Measurements from ENCODE around the gene KLHDC7B.
A peak's percentile ranks its signal among the peaks of the same experiment; 100 is the strongest.

KLHDC7B gene

DNA sequence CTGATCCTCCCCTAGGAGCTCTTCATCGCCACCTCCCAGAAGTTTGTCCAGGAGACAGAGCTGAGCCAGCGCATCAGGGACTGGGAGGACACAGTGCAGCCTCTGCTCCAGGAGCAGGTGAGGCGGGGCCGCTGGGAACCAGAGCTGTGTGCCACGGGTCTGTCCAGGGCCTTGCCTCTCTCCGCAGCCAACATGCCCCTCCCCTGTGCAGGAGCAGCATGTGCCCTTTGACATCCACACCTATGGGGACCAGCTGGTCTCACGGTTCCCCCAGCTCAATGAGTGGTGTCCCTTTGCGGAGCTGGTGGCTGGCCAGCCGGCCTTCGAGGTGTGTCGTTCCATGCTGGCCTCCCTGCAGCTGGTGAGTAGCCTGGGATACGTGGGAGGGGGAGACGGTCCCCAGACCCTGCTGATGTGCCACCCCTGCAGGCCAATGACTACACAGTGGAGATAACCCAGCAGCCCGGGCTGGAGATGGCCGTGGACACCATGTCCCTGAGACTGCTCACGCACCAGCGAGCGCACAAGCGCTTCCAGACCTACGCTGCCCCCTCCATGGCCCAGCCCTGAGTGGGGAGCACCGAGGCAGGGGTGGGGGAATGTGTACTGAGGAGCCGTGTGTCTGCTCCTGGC lies 22.8 kb upstream of the KLHDC7B start:
- H3K4me3 ChIP-seq (ENCODE audit: control insufficient read depth, low read depth, low read length), result no peak overlapping the region
- DNase-seq (ENCODE audit: low read depth), result no peak
- TF ChIP-seq, protein P1, sequence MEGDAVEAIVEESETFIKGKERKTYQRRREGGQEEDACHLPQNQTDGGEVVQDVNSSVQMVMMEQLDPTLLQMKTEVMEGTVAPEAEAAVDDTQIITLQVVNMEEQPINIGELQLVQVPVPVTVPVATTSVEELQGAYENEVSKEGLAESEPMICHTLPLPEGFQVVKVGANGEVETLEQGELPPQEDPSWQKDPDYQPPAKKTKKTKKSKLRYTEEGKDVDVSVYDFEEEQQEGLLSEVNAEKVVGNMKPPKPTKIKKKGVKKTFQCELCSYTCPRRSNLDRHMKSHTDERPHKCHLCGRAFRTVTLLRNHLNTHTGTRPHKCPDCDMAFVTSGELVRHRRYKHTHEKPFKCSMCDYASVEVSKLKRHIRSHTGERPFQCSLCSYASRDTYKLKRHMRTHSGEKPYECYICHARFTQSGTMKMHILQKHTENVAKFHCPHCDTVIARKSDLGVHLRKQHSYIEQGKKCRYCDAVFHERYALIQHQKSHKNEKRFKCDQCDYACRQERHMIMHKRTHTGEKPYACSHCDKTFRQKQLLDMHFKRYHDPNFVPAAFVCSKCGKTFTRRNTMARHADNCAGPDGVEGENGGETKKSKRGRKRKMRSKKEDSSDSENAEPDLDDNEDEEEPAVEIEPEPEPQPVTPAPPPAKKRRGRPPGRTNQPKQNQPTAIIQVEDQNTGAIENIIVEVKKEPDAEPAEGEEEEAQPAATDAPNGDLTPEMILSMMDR (IDR thresholded peaks at IDR 0.05; ENCODE audit: control insufficient read depth, insufficient read depth, low read depth, low read length, missing control alignments), result no peak

DNA sequence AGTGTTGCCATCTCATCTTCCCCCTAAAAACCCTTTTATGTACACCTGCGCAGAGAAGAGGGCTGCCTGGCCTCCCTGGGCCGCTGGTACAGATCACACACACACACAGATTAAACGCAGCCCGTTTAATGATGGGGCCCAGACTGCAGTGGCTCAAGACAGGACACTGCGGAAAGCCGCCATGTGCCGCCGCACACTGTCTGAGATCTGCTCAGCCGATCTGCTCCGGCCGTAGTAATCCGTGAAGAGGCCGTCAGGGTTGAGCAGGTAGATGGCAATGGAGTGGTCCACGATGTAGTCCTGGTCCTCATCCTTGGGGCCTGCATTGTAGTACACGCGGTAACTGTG lies 22.3 kb upstream of the KLHDC7B start:
- no peak for DNase-seq (ENCODE audit: low read depth)
- H3K4me3 ChIP-seq (ENCODE audit: control insufficient read depth, low read depth, low read length), result no peak overlapping the region
- TF ChIP-seq, protein P1 (IDR thresholded peaks at IDR 0.05; ENCODE audit: control insufficient read depth, insufficient read depth, low read depth, low read length, missing control alignments), result no peak

DNA sequence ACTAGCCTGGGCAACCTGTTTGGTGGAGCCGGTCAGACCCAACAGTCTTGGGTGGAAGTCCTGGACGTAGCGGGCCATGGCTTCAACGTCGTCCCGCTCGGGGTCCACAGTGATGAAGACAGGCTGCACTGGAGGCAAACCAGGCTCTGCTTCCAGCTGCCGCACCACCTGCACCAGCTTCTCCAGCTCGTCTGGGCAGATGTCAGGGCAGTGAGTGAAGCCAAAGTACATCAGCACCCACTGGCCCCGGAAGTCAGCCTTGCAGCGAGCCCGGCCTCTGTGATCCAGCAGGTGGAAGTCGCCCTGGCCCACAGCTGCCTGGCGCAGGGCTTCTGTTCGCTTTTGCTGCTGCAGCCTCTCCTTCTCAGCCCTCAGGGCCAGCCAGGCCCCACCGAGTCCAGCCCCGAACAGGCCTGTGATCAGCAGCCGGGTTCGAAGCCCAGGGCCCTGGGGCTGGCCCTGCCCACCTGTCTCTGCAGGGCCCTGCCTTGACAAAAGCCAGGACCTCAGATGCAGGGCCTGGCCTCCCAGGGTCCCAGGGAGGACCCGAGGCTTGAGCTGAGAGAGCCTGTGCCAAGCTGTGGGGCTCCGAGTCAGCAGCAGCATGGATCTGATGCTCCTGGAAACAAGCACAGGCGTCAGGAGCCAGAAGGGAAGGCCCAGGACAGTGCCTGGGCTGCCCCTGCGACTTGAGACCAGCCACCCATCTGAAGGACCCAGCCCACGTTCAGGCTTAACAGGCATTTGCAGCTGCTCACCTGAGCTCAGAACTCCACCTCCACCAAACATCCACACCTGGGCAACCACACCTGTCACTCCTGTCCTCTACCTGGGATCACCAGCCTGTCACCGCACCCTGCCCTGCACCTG lies 21.7 kb upstream of the KLHDC7B start:
- no peak for DNase-seq (ENCODE audit: low read depth)
- TF ChIP-seq, protein P1 (IDR thresholded peaks at IDR 0.05; ENCODE audit: control insufficient read depth, insufficient read depth, low read depth, low read length, missing control alignments), result no peak
- peak overlapping the region; percentile 90 for H3K4me3 ChIP-seq (ENCODE audit: control insufficient read depth, low read depth, low read length)

DNA sequence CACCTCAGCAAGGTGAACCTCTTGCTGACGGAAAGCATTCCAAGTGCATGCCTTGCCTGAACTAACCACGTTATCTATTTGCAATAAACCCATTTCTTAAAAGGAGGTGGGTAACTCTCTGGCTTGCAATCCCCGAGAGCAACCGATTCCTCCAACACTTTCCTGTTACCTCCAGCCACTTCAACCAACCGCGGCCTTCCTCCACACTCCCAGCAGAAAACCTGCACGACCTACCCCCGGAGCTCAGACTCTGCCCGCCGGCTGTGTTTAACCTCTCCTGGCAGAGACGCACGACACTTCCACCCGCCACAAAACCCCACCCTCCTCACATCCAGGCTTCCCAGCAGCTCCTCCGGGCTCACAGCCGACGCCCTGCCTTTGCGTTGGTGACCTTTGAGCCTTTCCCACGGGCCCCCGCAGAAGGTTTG lies 21.0 kb upstream of the KLHDC7B start:
- no peak for DNase-seq (ENCODE audit: low read depth)

DNA sequence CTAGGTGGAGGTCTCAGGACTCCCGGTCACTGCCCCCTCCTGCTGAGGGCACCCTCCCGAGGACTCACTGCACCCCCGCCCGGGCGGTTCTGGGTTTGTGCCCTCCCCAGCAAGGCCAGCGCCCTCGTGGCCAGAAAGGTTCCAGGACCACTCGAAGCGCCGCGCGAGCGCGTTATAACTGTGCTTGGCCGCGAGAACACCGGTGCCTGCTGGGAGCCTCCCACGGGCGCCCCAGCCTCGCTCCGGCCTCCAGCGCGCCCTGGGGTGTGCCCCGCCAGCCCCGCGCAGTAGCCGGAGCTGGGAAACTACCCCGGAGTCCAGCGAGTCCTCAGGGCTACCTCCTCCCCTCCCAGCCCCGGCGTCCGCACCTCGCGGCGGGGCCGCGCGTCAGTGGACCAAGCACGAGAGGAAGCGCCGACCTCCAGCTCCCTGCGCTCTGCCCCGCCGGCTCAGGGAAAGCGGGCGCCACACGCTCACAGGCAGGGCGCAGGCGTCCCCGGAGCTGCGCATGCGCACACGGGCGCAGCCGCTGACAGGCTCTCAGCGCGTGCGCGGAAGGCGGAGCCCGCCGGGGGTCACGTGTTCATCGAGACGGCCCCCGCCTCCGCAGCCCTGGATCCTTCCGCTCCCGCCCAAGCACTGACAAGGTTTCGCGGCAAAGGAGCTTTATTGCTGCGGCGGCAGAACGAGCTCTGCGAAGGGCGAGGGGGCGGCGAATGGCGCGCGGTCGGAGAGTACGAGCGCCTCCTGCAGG lies 20.4 kb upstream of the KLHDC7B start, which contains the start of gene SCO2:
TSS of gene SCO2 (minus strand) at position 495 of the 754 bp plus-strand sequence. CDS start 1,187 bp downstream, outside the sequence.
- TF ChIP-seq, protein P1 (IDR thresholded peaks at IDR 0.05; ENCODE audit: control insufficient read depth, insufficient read depth, low read depth, low read length, missing control alignments), result peak; percentile 45
- H3K4me3 ChIP-seq (ENCODE audit: control insufficient read depth, low read depth, low read length), result peak within 1 kb of the TSS; percentile 90
- DNase-seq (ENCODE audit: low read depth), result peak; percentile 85

More for the DNA sequence above, 21.0 kb upstream of the KLHDC7B start:
- TF ChIP-seq, protein P1 (IDR thresholded peaks at IDR 0.05; ENCODE audit: control insufficient read depth, insufficient read depth, low read depth, low read length, missing control alignments), result no peak
- peak overlapping the region; percentile 90 for H3K4me3 ChIP-seq (ENCODE audit: control insufficient read depth, low read depth, low read length)

DNA sequence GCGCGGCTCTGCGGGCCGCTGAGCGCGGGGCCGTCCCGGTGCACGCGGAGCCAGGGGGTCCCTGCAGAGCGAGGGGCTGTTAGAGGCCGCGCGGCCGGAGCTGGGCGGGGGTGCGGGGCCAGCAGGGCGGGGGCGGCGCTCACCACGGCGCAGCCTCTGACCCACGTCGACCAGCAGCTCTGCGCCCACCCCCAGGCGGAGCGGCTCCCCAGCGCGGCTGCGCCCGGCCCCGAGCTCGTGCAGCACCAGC lies 19.9 kb upstream of the KLHDC7B start:
- TF ChIP-seq, protein P1 (IDR thresholded peaks at IDR 0.05; ENCODE audit: control insufficient read depth, insufficient read depth, low read depth, low read length, missing control alignments), result no peak

More for the DNA sequence above, 19.9 kb upstream of the KLHDC7B start:
- DNase-seq (ENCODE audit: low read depth), result no peak
- H3K4me3 ChIP-seq (ENCODE audit: control insufficient read depth, low read depth, low read length), result peak overlapping the region; percentile 62
